Chondrocyte (in vitro differentiated cells): Measurements from ENCODE around the gene UGDH. TPM values are rescaled to one million over a fixed set of nuclear protein-coding genes. Genes with fewer than 3 reads are reported as not detected.

Source experiments
- DNase-seq: peaks from one replicate; pipeline ENCODE4 v3.0.0; 2021; ENCODE audit warnings: mixed read lengths, low spot score
- H3K27ac Mint-ChIP-seq: one replicate; pipeline ENCODE4 v1.8.0; 2021; ENCODE audit warnings: mild to moderate bottlenecking, moderate library complexity, mixed read lengths; ENCODE audit not compliant: unreplicated experiment
- H3K27me3 Mint-ChIP-seq: 2 replicates; pipeline ENCODE4 v1.8.0; 2021; ENCODE audit warnings: low read depth, mixed read lengths
- H3K36me3 Mint-ChIP-seq: 2 replicates; pipeline ENCODE4 v1.8.0; 2021; ENCODE audit warnings: low read depth, mixed read lengths
- H3K4me1 Mint-ChIP-seq: 2 replicates; pipeline ENCODE4 v1.8.0; 2021; ENCODE audit warnings: low read depth, mild to moderate bottlenecking, mixed read lengths
- H3K4me3 Mint-ChIP-seq: one replicate; pipeline ENCODE4 v1.8.0; 2021; ENCODE audit warnings: mild to moderate bottlenecking, moderate library complexity, mixed read lengths; ENCODE audit not compliant: unreplicated experiment
- H3K9me3 Mint-ChIP-seq: 2 replicates; pipeline ENCODE4 v1.8.0; 2021; ENCODE audit warnings: low read depth, mixed read lengths
- long read RNA-seq: library from polyadenylated mRNA; stranded (forward); transcript quantifications from one replicate; pipeline ENCODE4 v2.0.0, GENCODE V29; 2021
- total RNA-seq: library from RNA; stranded (reverse); gene quantifications from 3 replicates; pipeline ENCODE4 v1.2.1, GENCODE V29; 2021
- TF ChIP-seq, protein P1 (sequence below): fragments of 200-600 bp; sonication (generic); IDR thresholded peaks from 2 replicates; pipeline ENCODE4 v1.5.0; 2021; ENCODE audit warnings: antibody characterized with exemption, mild to moderate bottlenecking, moderate library complexity

UGDH gene
- total RNA-seq = 151 to 207 TPM (median 156 TPM) in 3 replicates
- long read RNA-seq, transcript UGDH-201 (12 exons, 3,216 nt) = major isoform, 471 of 526 reads
- long read RNA-seq, partial matches to known transcripts = 10 of 526 reads
- long read RNA-seq, other reads (novel, unspliced or antisense) = 38 of 526 reads

GRCh38 chr4:39527296-39528060 lies at the start of gene UGDH:
Gene UGDH (minus strand): TSS chr4:39527439. CDS start chr4:39521512, 5,927 bp downstream.
- TF ChIP-seq, protein P1, sequence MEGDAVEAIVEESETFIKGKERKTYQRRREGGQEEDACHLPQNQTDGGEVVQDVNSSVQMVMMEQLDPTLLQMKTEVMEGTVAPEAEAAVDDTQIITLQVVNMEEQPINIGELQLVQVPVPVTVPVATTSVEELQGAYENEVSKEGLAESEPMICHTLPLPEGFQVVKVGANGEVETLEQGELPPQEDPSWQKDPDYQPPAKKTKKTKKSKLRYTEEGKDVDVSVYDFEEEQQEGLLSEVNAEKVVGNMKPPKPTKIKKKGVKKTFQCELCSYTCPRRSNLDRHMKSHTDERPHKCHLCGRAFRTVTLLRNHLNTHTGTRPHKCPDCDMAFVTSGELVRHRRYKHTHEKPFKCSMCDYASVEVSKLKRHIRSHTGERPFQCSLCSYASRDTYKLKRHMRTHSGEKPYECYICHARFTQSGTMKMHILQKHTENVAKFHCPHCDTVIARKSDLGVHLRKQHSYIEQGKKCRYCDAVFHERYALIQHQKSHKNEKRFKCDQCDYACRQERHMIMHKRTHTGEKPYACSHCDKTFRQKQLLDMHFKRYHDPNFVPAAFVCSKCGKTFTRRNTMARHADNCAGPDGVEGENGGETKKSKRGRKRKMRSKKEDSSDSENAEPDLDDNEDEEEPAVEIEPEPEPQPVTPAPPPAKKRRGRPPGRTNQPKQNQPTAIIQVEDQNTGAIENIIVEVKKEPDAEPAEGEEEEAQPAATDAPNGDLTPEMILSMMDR = no peak
- Mint-ChIP-seq H3K27me3 (no peaks in the 10 kb centered on the region), H3K27ac (peak within 1 kb of the TSS; percentile 97), H3K4me3 (peak within 1 kb of the TSS; percentile 95), H3K9me3 (peaks cover 9% of the 10 kb centered on the region), H3K36me3 (peaks cover 21% of the 10 kb centered on the region), H3K4me1 (peaks cover 45% of the 10 kb centered on the region)
- peak; percentile 98 for DNase-seq

DNA sequence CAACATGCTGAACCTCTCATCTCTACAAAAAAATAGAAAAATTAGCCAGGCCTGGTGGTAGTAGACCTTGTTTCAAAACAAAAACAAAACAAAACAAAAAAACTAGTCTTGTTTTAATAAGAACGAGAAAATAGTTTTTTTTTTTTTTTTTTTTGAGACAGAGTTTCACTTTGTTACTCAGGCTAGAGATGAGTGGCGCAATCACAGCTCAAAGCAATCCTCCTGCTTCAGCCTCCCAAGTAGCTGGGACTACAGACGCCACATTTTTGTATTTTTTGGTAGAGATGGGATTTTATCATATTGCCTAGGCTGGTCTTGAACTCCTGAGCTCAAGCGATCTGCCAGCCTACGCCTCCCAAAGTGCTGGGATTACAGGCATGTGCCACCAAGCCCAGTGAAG lies 47.7 kb upstream of the UGDH start:
- no peak for DNase-seq
- peaks cover 7% of the 10 kb centered on the region for H3K36me3 Mint-ChIP-seq
- no peak overlapping the region for H3K4me3 Mint-ChIP-seq
- H3K4me1 Mint-ChIP-seq = peaks cover 5% of the 10 kb centered on the region
- no peak overlapping the region for H3K27ac Mint-ChIP-seq
- no peaks in the 10 kb centered on the region for H3K27me3 Mint-ChIP-seq
- TF ChIP-seq, protein P1 = no peak
- H3K9me3 Mint-ChIP-seq = no peaks in the 10 kb centered on the region

- H3K27me3 Mint-ChIP-seq = no peaks in the 10 kb centered on the region
- H3K27ac Mint-ChIP-seq = no peak overlapping the region
- peaks cover 9% of the 10 kb centered on the region for H3K4me1 Mint-ChIP-seq
- no peak for DNase-seq
- no peaks in the 10 kb centered on the region for H3K9me3 Mint-ChIP-seq
- H3K36me3 Mint-ChIP-seq = peaks cover 5% of the 10 kb centered on the region
- H3K4me3 Mint-ChIP-seq = no peak overlapping the region
- TF ChIP-seq, protein P1 = no peak
These were observed 44.3 kb upstream of the UGDH start for GRCh38 chr4:39571504-39571903.

- DNase-seq = no peak
- no peaks in the 10 kb centered on the region for H3K27me3 Mint-ChIP-seq
- TF ChIP-seq, protein P1 = no peak
- peaks cover 8% of the 10 kb centered on the region for H3K36me3 Mint-ChIP-seq
- no peak overlapping the region for H3K4me3 Mint-ChIP-seq
- H3K9me3 Mint-ChIP-seq = peaks cover 3% of the 10 kb centered on the region
- H3K4me1 Mint-ChIP-seq = peaks cover 10% of the 10 kb centered on the region
- no peak overlapping the region for H3K27ac Mint-ChIP-seq
These were observed 43.8 kb upstream of the UGDH start for GRCh38 chr4:39571054-39571453.

DNA sequence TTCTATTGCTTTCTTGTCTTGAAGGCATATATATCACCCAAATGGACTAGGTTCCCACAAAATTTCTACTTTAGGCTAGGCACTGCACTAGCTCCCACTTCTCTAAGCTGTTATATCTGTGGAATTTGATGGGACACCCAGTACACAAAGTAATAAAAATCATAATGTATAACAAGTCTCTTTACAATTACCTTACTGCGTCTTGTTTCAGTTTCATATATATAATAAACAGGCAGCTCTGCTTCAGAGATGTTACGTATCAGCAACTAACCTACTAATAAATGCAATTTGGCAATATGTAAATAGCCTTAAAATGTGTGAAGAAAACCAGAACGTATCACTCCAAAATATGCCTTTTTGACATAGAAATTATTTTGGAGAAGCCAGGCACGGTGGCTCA lies 42.0 kb upstream of the UGDH start:
- Mint-ChIP-seq H3K27me3 (no peaks in the 10 kb centered on the region), H3K4me3 (no peak overlapping the region), H3K27ac (no peak overlapping the region)

More for the DNA sequence above, 42.0 kb upstream of the UGDH start:
- DNase-seq = no peak
- Mint-ChIP-seq H3K9me3 (peaks cover 4% of the 10 kb centered on the region), H3K4me1 (peaks cover 12% of the 10 kb centered on the region), H3K36me3 (peaks cover 16% of the 10 kb centered on the region)
- TF ChIP-seq, protein P1 = no peak
